ENCODE data around the gene GLIPR2.
A peak's percentile ranks its signal among the peaks of the same experiment; 100 is the strongest.
"Not testable (repeated sequence)": the region's sequence is repeated elsewhere in the genome, so short reads cannot be mapped to it uniquely, and the experiment has no call there.

GLIPR2 gene

DNA sequence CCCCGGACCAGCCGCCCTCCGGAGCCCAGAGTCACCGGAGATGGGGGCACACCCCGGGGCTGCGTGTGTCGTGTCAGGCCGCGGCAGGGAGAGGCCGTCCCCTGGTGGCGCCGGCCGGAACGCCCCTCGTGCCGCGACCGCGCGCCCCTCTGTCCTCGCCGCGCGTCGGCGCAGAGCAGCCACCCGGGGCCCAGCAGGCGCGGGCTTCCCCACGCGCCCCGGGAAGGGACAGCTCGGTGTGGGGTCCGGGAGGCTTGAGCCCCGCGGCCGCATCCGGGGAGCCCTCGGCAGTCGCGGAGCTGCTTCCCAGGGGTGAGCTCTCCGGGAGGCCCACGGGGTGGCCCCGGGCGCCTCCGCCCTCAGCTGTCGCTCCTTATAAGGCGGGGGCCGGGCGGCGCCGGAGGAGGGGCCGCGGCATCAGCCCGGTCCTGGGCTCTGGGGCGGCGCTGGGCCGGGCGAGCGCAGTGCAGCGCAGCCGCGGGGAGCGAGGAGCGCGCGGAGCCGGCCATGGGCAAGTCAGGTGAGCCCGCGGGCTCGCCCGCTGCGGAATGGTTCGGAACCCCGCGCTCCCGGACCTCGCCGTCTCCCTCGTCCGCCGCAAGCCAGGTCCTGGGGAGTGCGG is at the start of gene GLIPR2:
Gene GLIPR2 (plus strand): TSS at position 462 of the 622 bp plus-strand sequence. CDS start 46 bp downstream, at position 508.
- no peak for DNase-seq

DNA sequence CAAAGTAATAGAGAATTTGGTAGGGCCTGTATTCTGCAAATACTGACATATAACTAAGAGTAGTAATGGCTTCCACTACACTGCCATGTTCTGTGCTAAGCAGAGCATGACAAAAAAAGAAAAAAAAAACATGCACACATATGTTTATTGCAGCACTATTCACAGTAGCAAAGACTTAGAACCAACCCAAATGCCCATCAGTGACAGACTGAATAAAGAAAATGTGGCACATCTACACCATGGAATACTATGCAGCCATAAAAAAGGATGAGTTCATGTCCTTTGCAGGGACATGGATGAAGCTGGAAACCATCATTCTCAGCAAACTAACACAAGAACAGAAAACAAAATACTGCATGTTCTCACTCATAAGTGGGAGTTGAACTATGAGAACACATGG is 49.5 kb upstream of the GLIPR2 start:
- not testable (repeated sequence) for DNase-seq

GRCh38 chr9:36088020-36088419 is 48.5 kb upstream of the GLIPR2 start:
- no peak for DNase-seq

- no peak for DNase-seq
These were observed 45.2 kb upstream of the GLIPR2 start for GRCh38 chr9:36091026-36091953.

- no peak for DNase-seq
These were observed 44.5 kb upstream of the GLIPR2 start for GRCh38 chr9:36092014-36092413.

GRCh38 chr9:36092509-36093215 is 43.9 kb upstream of the GLIPR2 start:
- DNase-seq = no peak

GRCh38 chr9:36093384-36093783 is 43.1 kb upstream of the GLIPR2 start:
- no peak for DNase-seq

GRCh38 chr9:36099718-36100117 is 36.8 kb upstream of the GLIPR2 start:
- DNase-seq = no peak

DNA sequence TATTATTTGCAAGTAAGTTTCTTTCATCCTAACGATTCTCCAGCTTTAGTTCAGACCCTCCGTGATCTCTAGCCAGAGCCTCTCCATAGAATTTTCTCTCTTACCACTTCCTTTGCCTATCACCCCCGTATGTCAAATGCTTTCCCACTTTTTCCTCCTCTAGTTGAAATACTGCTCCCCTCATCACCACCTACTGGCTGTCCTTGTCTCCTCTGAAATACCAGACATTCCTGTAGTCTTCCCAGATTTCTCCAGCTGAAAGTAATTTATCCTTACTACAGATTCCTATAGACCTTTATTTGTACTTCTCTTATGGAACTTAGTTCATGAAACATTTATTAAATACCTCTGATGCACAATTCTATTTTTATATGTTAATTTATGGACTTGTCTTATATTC is 36.0 kb upstream of the GLIPR2 start:
- no peak for DNase-seq

DNA sequence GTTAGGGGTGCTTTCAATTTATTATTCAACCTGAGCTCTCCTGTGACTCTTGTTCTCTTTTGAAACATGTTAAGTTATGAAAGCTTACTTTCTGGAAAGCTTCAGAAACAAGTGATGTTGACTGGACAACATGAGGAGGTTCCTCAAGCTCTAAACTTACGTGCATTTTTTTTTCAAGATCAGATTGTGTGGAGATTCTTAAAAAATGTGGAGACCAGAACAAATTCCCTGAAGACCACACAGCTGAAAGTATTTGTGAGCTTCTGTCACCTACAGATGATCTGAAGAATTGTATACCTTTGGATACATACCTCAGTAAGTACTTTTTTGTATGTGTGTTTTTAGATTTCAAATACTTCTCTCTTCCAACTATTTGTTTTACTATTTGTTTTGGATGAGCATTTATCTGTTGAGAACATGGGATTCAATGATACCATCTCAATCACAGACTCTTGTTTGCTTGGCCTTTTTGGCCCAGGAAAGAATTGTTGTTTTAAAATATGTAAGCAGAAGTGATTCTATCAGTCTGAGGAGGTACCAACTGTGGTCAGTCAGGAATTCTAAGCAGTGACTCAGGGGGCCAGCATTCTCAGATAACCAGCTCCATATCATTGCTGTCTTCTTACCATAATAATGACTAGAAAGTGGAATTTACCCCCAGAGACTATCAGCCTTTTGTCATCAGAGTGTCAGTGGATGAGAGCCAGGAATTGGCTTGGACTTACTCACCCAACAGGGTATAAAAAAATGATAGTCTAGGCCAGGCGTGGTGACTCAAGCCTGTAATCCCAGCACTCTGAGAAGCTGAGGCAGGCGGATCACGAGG is 34.4 kb upstream of the GLIPR2 start:
- no peak for DNase-seq

DNA sequence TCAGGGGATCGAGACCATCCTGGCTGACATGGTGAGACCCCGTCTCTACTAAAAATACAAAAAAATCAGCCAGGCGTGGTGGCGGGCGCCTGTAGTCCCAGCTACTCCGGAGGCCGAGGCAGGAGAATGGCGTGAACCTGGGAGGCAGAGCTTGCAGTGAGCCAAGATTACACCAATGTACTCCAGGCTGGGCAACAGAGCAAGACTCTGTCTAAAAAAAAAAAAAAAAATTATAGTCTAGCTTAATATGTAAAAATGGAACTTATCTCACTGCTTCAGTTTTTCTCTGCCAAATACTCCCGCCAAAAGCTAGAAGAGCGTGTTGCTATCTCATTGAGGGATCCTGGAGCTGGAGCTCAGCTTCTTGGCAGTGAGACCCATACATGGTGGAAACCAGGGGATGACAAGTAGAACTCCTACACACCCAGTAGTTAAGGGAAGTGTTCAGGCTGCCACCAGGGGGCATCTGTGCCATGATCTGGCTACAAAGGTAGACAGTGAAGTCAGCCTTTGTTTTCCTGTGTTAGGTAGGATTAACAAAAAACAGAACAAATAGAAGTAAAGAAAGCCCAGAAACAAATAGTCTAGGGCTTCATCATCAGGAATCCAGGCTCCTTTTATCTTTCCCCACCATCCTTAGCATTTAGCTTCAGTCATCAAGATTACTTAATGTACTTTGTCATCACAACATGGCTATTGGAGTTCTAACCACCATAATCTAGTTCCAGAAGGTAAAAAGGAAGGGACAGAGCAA is 33.6 kb upstream of the GLIPR2 start:
- peak; percentile 24 for DNase-seq

GRCh38 chr9:36109071-36109470 is 27.5 kb upstream of the GLIPR2 start:
- DNase-seq = no peak

DNA sequence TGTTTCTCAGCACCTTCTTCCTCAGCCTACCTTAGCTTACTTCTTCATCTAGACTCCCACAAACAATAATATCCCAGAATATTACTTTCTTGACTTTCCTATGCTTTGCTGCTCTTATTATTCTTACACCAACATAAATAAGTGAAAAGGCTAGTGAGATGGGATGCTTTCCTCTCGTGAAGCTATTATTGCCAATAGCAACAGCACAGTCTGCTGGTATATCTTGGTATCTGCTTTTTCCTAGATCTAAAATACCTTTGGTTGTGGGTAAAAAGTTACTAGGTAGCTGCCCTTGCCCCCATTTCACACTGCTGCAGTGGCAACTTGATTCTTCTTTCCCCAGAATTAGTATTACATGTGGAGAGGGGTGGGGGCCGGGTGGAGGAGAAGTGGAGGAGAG is 26.1 kb upstream of the GLIPR2 start:
- DNase-seq = no peak

GRCh38 chr9:36112516-36112915 is 24.0 kb upstream of the GLIPR2 start:
- no peak for DNase-seq

DNA sequence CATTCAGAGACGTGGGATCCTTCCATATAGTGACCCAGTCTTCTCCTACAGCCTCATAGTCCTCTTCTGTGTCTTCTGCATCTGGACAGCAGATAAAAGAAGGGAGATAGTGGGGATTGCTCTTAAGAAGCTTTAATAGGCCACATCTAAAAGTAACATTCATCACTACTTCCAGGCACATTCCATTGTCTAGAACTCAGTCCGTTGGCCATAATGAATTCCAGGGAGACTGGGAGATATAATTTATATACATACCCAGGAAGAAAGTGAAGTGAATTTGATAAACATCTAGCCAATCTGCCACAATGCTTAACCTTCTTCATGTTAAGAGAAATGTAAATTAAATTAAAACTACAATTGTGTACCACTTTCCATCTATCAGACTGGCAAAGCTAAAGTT is 22.5 kb upstream of the GLIPR2 start:
- no peak for DNase-seq

- no peak for DNase-seq
These were observed 19.9 kb upstream of the GLIPR2 start for GRCh38 chr9:36116593-36116992.

DNA sequence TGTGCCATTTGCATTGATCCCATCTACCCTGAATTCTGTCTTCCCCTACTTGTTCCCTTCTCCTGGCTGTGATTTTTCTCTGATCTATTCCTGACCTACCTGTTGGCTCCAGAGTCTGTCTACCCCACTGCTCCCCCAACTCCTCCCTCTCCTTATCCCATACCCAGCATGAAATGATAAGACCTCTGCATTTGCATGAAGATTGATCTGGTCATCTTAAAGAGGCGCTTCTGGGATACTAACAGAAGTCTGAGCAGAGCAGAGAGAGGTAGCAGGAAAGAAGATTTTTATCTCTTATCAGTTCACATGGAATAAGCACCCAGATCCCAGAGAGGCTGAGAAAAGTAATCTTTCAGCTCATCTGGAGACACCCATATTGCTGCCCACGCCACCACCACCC is 18.3 kb upstream of the GLIPR2 start:
- no peak for DNase-seq

- DNase-seq = peak; percentile 95
These were observed 17.8 kb upstream of the GLIPR2 start for GRCh38 chr9:36118706-36119105.

GRCh38 chr9:36119476-36119875 is 17.1 kb upstream of the GLIPR2 start:
- DNase-seq = no peak

GRCh38 chr9:36120705-36121104 is 15.8 kb upstream of the GLIPR2 start:
- DNase-seq = no peak

GRCh38 chr9:36121971-36122370 is 14.6 kb upstream of the GLIPR2 start:
- DNase-seq = no peak

DNA sequence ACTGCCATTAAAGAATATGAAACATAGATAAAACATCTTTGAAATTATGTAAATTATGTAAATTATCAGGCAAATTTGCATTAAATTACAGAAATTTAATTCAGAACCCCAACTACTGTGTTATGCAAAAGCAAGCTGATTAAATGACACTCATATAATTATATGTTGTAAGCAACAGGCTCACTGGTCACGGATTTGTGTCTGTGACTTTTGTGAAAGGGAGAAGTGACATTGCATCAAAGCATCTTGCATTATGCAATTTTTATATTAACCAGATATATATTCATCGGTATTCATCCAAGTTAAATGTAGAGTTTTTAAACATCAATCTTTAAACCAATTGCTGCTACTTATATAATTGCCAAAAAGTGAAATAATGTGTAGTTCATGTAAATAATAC is 13.0 kb upstream of the GLIPR2 start:
- DNase-seq = no peak

Data from DMS79 (cell line).